ENCODE results near the gene PTX3.

PTX3 gene

GRCh38 chr3:157427901-157428300 is 8.7 kb upstream of the PTX3 start:
- no peak for DNase-seq

- DNase-seq, result no peak
These were observed 7.8 kb upstream of the PTX3 start for GRCh38 chr3:157428853-157429252.

- DNase-seq, result no peak
These were observed 6.9 kb upstream of the PTX3 start for GRCh38 chr3:157429708-157430107.

GRCh38 chr3:157438194-157438730 is 1.6 kb downstream of the PTX3 start:
- DNase-seq, result no peak

GRCh38 chr3:157441102-157441624 is 4.5 kb downstream of the PTX3 start:
- DNase-seq, result no peak

DNA sequence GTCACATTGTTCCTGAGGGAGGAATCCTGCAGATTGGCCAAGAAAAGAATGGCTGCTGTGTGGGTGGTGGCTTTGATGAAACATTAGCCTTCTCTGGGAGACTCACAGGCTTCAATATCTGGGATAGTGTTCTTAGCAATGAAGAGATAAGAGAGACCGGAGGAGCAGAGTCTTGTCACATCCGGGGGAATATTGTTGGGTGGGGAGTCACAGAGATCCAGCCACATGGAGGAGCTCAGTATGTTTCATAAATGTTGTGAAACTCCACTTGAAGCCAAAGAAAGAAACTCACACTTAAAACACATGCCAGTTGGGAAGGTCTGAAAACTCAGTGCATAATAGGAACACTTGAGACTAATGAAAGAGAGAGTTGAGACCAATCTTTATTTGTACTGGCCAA is 6.1 kb downstream of the PTX3 start:
- no peak for DNase-seq

GRCh38 chr3:157443905-157444796 is 7.5 kb downstream of the PTX3 start:
- no peak for DNase-seq

DNA sequence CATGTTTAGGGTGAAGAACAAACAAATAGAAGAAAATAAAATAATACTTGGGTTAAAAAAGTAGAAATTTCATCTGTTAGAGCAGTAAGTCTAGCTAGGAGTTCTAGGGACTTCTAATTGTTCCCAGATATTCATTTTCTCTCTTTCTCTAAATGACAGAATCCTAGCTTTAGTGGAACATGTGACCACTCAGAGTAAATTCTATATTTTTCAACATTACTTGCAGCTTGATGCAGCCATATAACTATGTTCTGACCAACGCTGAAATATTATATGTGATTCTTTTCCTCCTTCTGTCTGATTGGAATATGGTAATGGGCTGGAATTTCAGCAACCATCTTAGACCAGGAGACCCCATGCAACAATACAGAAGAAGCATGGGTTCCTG is 8.1 kb downstream of the PTX3 start:
- no peak for DNase-seq

DNA sequence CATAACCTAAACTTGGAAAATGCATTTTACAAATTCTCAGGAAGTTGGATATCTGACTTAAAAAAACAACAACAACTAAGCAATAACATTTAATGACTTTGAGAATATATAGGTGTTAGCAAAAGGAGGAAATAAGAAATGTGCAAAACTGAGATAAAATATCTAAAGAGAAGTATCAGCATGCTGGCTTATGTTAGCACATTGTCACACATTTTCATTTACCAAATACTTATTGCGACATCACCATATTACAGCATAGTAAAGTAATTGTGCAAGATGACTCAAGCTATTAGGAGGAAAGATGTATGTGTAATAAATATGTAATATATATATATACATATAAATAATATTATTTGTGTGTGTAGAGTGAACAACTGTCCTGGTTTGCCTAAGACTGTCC is 9.2 kb downstream of the PTX3 start:
- no peak for DNase-seq

- DNase-seq, result no peak
These were observed 10.5 kb downstream of the PTX3 start for GRCh38 chr3:157447026-157447694.

GRCh38 chr3:157452097-157452496 is 15.4 kb downstream of the PTX3 start:
- DNase-seq, result no peak

DNA sequence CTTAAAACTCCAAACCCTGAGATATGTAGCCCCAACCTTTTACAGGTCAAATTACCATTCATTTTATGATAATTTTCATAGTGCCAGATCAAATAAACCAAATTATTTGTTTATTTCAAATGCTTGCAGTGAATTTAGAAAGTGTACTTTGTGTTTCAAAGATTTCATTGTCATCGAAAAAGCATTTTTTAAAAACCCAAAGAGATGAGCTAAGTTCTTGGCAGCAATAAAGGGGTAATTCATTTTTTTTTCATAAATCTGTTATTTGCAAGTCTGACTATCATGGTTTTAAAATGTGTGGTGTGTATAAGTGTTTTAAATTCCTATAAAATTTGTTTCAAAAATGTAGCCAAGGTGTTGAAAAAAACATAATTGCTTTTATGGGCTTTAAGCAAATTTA is 17.2 kb downstream of the PTX3 start:
- no peak for DNase-seq

- DNase-seq, result no peak
These were observed 23.1 kb downstream of the PTX3 start for GRCh38 chr3:157459706-157460105.

DNA sequence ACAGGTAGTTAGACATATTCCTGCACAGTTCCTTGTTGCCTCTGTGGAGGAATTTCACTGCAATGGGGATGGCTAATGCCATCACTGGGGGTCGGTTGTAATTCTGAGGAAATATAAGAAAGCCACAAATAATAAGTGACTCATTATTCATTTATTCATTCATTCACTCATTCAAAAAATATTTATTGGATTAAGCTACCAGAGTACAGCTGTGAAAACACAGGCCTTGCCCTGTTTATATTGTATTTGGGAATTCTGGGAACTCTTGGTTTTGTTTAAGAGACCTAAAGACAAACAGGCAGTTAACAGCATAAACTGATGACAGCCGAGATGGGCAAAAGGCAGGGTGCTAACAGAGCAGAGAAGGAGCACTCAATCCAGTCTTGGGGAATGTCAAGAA is 23.6 kb downstream of the PTX3 start:
- no peak for DNase-seq

DNA sequence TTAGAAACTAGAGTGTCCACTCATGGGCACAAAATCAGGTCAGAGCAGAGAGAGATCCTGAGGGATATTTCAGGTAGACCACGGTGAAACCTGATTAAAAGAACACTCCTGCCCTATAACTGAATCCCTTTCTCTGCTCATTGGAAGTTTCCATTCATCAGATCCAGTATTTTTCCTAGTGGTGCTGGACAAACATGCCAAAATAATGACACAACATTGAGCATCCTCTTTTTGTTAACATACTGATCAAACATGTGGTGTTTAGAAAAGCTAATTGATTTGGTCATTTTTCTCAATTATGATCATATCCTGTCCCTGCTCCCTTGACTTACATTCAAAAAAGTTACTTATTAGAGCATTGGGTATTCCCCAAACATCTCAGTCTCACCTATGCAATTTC is 27.2 kb downstream of the PTX3 start:
- DNase-seq, result no peak

DNA sequence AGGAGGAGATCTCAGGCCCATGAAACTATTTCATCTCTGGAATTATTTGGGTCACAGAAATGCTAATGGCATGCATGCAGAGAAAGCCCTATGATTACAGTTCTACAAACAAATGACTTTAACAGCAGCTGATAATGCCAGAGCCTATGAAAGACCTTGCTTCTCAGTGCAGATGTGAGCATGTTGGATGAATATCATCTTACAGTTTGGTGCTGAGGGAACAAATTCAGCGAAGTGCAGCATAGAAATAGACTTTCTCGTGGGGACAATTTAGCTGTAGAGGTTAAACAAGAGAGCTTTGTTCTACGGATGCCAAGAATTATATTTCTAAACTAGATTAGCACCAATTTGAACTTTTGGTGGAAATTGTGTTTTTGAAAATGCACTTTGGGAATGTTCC is 27.7 kb downstream of the PTX3 start:
- DNase-seq, result no peak

DNA sequence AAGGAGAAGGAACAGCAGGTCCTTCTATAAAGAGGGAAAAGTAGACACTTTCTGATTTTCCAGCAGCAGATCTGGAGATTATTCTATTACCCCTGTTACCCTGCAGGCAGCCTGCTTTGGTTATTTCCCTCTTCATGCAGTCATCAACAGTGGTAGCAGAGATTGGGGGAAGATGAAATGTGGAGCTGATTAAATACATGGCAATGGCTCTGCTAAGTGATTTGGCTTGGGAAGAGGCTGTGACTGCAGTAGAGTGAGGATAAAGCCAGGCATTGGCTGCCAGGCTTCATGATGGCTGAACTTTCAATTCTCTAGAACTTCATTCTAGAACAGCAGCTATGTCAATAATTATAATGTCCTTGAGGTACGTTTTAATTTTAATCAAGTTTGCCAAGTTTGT is 29.1 kb downstream of the PTX3 start:
- DNase-seq, result no peak

- no peak for DNase-seq
These were observed 30.6 kb downstream of the PTX3 start for GRCh38 chr3:157467200-157467599.

DNA sequence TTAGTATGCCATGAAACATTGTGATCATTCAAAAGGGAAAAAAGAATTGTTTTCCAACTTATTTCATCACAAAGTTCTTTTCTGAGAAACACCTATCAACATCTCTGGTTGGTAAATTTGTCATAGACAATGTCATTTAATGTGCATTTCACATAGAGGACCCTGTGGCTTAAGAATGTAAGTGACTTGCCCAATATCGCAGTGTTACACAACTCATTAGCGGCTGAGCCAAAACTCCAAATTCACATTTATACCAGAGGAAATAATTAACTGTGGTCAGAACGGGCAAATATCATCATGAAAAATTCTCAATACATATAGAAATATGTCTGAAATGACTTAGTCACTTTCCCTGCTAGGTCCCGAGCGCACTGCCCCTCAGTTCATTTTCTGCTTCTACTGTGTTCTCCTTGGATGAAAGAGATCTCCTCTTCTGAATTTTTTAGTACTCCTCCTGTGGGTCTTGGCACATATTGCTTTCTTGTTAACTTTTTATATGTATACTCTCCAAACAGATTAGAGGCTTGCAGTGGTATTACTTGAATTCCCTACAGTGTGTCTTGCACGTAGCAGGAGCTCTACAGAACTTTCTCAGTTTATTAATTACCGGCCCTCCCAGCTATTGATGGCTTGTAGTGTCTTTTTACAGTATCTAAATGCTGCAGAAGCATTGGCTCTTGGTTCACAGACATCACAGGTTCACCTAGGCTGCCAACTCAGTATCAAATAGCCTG is 33.1 kb downstream of the PTX3 start:
- DNase-seq, result no peak

DNA sequence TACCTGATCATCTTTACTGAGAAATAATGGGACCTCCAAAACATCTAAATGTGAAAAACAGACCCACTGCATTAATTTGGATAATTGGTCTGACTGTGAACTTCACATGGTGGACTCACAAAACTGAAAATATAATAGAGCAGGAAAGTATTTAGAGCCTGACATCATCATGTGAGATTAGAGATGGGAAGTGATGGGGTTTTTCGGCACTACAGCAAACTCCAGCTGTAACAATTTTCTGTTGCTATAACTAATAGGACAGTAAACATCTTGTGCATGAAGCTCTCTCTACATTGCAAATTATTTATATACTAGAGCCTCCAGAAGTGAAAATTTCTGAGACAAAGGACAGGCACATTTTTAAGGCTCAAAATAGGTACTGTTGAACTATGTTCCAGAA is 34.4 kb downstream of the PTX3 start:
- DNase-seq, result no peak

- DNase-seq, result no peak
These were observed 36.0 kb downstream of the PTX3 start for GRCh38 chr3:157472648-157473047.

DNA sequence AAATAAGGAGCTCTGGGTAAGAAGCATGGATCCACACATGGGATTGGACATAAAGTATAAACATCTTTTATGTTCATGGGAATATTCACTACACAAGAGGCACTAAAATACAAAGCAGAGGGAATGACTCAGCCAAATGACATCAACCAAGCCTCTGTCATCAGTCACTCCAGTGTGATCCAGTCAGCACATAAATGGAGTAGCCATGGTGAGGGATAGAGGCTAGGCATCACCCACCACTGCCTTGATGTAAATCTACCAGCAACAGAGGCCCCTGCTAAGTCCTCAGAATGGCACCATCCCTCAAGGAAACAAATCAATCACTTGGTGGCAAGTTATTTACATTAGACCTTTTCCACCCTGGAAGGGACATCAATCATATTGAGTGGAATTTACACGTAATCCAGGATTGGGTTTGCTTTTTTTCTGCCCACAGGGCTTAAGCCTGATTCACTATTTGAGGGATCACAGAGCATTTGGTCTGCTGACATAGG is 39.3 kb downstream of the PTX3 start:
- no peak for DNase-seq

GRCh38 chr3:157477441-157477840 is 40.8 kb downstream of the PTX3 start:
- no peak for DNase-seq
